GM13976 (cell line): ENCODE measurements around the gene PDHX.

Experiments used
- DNase-seq: peaks from one replicate; pipeline ENCODE4 v3.0.0; 2012; ENCODE audit warnings: low spot score
- in situ Hi-C: fragments of 300-500 bp; cut with MboI; formaldehyde crosslinking; loops from one replicate; pipeline ENCODE4 v1.12.0; 2022; ENCODE audit warnings: low sequenced_read_pairs, mixed read lengths, inconsistent platforms; ENCODE audit not compliant: unreplicated experiment
- TF ChIP-seq, protein P1 (sequence below): IDR thresholded peaks from 2 replicates; pipeline ENCODE4 v1.5.1; 2012; ENCODE audit warnings: borderline replicate concordance, mild to moderate bottlenecking; ENCODE audit not compliant: insufficient read depth; ENCODE audit errors: extremely low read depth, missing control alignments, control extremely low read depth

Gene PDHX

DNA sequence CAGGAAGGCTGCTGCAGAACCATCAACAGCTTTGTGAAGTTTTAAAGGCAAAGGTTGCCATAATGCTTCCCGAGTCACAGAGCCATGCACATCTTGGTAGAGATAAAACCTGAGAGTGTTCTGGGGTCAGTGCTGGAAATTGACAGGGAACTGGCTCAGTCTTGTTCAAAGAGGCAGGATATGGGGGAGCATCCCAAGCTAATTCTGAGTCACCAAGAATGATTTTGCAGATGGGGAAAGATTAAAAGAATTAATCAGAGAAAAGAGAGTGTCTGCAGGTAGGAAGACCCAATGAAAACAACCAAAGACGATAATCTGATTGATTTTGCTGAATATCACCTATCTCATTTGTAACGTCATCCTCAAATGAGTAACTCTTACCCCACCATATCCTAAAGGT lies 122.7 kb downstream of the PDHX start:
- TF ChIP-seq, protein P1, sequence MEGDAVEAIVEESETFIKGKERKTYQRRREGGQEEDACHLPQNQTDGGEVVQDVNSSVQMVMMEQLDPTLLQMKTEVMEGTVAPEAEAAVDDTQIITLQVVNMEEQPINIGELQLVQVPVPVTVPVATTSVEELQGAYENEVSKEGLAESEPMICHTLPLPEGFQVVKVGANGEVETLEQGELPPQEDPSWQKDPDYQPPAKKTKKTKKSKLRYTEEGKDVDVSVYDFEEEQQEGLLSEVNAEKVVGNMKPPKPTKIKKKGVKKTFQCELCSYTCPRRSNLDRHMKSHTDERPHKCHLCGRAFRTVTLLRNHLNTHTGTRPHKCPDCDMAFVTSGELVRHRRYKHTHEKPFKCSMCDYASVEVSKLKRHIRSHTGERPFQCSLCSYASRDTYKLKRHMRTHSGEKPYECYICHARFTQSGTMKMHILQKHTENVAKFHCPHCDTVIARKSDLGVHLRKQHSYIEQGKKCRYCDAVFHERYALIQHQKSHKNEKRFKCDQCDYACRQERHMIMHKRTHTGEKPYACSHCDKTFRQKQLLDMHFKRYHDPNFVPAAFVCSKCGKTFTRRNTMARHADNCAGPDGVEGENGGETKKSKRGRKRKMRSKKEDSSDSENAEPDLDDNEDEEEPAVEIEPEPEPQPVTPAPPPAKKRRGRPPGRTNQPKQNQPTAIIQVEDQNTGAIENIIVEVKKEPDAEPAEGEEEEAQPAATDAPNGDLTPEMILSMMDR: no peak
- in situ Hi-C loops: no loop called here

DNA sequence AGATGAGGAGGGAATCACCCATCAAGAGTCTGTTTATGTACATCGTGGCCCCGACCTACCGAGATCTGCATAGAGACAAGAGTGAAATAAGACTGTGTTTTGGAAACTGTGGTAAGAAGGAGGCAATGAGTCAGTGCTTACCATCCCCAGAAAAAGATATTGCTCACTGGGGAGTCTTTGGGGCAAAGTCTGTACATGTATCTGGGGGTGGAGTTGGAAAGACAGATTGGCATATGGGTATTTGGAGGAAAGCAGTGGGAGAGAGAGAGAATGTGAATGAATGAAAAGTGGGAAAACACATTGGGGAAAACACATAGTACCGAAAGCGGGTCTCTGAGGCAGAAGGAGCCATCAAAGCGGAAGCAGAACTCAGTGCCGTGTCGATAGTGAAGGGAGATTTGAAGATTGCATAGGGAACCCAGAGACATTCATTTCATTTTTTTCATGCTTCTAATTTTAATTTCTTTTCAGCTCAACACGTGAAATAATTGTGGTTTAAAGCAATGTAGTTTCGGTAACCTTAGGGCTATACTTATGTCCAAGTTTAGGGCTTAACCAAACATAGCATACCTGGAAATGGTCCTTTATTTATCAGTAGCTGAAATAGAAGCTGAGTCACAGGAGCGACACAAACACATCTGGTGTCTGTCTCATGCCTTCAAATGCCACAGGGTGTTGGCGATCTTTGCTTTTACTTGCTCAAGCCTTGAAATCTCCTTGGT lies 124.0 kb downstream of the PDHX start:
- DNase-seq: peak; percentile 28
- in situ Hi-C loops: no loop called here
- TF ChIP-seq, protein P1: no peak

More for the DNA sequence above, 122.7 kb downstream of the PDHX start:
- no peak for DNase-seq

DNA sequence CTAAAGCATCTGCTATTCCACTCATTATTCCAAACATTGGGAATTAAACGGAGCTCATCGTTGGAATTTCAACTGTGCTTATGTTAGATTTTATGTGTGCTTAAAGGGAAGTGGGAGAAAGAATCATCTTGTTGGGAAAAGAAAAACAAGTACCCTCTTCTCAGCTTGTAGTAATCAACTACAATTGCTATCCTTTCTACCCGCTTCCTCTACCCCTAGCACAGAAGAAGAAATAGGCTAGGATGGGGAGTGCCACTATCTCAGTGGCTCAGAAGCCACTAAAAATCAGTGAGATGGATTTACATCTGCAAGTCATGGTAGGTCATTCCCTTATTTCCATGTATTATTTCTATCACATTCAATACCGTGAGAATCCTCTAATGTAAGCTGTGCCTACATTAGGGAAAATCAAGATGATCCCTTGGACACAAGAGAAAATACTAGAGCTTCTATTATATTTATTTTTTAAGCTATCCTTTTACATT lies 124.7 kb downstream of the PDHX start:
- TF ChIP-seq, protein P1: no peak
- in situ Hi-C loops: no loop called here

DNA sequence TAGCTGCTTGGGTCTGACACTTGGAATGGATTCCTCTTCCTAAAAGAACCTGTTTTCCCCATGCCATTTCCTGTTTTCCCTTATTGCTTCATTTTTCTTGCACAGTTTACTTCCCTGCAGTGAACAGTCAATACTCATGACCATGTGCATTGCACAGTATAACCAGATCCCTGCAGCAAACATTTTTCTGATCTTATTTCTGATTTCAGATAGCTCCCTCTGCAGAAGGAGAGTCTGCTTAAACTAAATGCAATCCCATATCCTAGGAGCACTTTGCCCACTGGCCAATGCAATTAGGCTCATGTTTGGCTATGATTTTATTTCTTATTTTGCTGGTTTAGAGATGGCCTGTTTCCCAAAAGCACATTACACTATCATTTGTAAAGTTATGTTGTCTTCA lies 125.8 kb downstream of the PDHX start:
- no peak for DNase-seq
- TF ChIP-seq, protein P1: no peak
- in situ Hi-C loops: no loop called here

More for the DNA sequence above, 124.7 kb downstream of the PDHX start:
- no peak for DNase-seq

DNA sequence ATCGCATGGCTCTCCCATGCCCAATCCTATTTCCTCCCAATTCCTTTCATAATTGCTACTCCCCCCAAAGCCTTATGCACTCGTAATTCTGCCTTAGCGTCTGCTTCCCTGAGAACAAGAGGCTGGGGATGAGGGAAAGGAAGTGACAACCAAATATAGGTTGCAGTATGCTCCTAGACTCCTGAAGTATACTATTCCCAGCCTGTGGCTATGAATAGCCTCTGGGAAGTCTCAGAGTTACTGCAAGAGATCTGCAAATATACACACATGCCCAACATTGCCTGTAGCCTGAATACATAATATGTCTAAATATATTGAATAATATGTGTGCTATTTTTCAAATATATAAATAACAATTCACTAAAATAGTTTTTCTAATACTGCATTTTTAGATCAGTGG lies 126.5 kb downstream of the PDHX start:
- in situ Hi-C loops: no loop called here
- TF ChIP-seq, protein P1: no peak
- no peak for DNase-seq

DNA sequence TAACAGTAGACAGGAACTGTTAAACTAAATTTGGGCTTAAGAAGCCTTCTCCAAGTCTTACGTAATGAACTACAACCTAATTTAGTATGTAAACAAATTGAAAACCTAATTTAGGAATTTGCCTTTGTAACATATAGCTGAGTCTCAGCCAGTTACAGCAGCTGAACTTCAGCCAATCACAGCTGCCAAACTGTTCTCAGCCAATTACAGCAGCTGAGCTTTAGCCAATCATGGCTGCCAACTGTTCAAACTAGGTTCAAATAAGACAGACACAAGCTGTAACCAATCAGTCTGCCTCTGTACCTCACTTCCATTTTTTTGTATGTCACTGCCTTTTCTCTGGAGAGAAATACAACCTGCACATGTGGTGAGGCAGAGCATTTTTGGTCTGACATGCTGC lies 127.5 kb downstream of the PDHX start:
- TF ChIP-seq, protein P1: no peak
- DNase-seq: no peak
- in situ Hi-C loops: no loop called here

DNA sequence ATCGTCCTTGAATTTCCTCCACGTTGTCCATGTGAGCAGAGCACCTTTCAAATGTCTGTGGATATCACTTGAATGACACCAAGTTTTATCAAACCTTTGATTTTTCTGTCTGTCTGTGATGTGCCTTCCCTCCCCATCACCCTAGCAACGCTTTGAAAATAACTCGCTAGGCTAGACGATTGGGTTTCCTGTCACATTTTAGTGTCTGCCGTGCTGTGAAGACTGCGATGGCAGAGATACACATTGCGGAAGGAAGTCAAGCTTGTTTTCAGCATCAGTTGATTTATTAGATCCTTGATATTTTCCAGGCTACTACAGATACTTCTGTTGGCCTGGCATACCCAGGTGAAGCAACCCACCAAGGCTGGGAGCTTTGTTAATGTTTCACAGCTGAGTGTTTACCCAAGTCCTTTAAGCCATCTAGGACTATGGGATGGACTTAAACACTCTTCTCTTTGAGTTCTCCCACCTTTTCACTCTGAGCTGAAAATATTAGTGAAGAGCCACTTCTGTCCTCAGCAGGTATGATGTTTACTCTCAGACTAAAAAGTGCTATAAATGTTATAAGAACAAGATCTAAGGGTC lies 128.9 kb downstream of the PDHX start:
- DNase-seq: no peak
- TF ChIP-seq, protein P1: no peak
- in situ Hi-C loops: no loop called here
